Liver (tissue), 9 donors: Measurements from ENCODE around the gene KRT1. TPM values are rescaled to one million over a fixed set of nuclear protein-coding genes. Genes with fewer than 3 reads are reported as not detected.

Experiments used
- DNase-seq: peaks from one replicate; pipeline ENCODE4 v3.0.0-alpha.2; 2017; ENCODE audit warnings: low spot score
- H3K27ac ChIP-seq, 2 donors: one replicate each; pipeline ENCODE4 v1.7.0; 2013; ENCODE audit warnings: inconsistent platforms in 2 of 2, low read length in 2 of 2, control low read depth in 1 of 2, low read depth in 1 of 2, mild to moderate bottlenecking in 1 of 2
- H3K27me3 ChIP-seq, 4 donors: one replicate each; pipeline versions ENCODE4 v1.6.1 to v1.7.0; 2013; ENCODE audit warnings: low read length in 3 of 4, inconsistent platforms in 1 of 4, mild to moderate bottlenecking in 1 of 4, moderate library complexity in 1 of 4; ENCODE audit not compliant: control insufficient read depth in 4 of 4, insufficient read depth in 4 of 4
- H3K36me3 ChIP-seq, 4 donors: one replicate each; pipeline versions ENCODE4 v1.6.1 to v1.7.0; 2013; ENCODE audit warnings: low read length in 3 of 4, mild to moderate bottlenecking in 3 of 4, low read depth in 1 of 4, moderate library complexity in 1 of 4; ENCODE audit not compliant: control insufficient read depth in 4 of 4, insufficient read depth in 3 of 4
- H3K4me1 ChIP-seq, 4 donors: one replicate each; pipeline versions ENCODE4 v1.6.1 to v1.7.0; 2013; ENCODE audit warnings: low read length in 3 of 4, mild to moderate bottlenecking in 3 of 4, moderate library complexity in 1 of 4; ENCODE audit not compliant: control insufficient read depth in 4 of 4, insufficient read depth in 4 of 4
- H3K4me3 ChIP-seq, 3 donors: one replicate each; pipeline versions ENCODE4 v1.6.1 to v1.7.0; 2013; ENCODE audit warnings: low read length in 3 of 3, control low read depth in 1 of 3, low read depth in 1 of 3, mild to moderate bottlenecking in 1 of 3
- H3K9ac ChIP-seq, 2 donors: one replicate each; pipeline ENCODE4 v1.7.0; 2013; ENCODE audit warnings: low read length in 2 of 2, mild to moderate bottlenecking in 2 of 2, moderate library complexity in 2 of 2, control low read depth in 1 of 2, low read depth in 1 of 2
- H3K9me3 ChIP-seq, 4 donors: one replicate each; pipeline versions ENCODE4 v1.6.1 to v1.7.0; 2013; ENCODE audit warnings: low read length in 3 of 4; ENCODE audit not compliant: control insufficient read depth in 4 of 4
- ATF3 ChIP-seq: IDR thresholded peaks from 2 replicates; pipeline ENCODE4 v1.6.1; 2016; ENCODE audit warnings: antibody characterized with exemption
- CTCF ChIP-seq: fragments of 150-350 bp; IDR thresholded peaks from 2 replicates; pipeline ENCODE4 v1.5.1; 2017; ENCODE audit warnings: improper control_type of control experiment, low read depth, low read length; ENCODE audit not compliant: missing input control
- EGR1 ChIP-seq, 2 donors: IDR thresholded peaks; 2 replicates each; pipeline ENCODE4 v1.6.1; 2016 to 2018; ENCODE audit warnings: antibody characterized with exemption in 2 of 2, low read depth in 2 of 2
- FOXA1 ChIP-seq: IDR thresholded peaks from 2 replicates; pipeline ENCODE4 v1.6.1; 2016; ENCODE audit warnings: antibody characterized with exemption
- FOXA2 ChIP-seq: IDR thresholded peaks from 2 replicates; pipeline ENCODE4 v1.6.1; 2016; ENCODE audit warnings: antibody characterized with exemption
- GABPA ChIP-seq, 2 donors: IDR thresholded peaks in 1 of 2; conservative IDR thresholded peaks in 1 of 2; 2 replicates each; pipeline ENCODE4 v1.6.1; 2016; ENCODE audit warnings: antibody characterized with exemption in 2 of 2, mild to moderate bottlenecking in 1 of 2, moderate library complexity in 1 of 2
- HNF4A ChIP-seq, 2 donors: conservative IDR thresholded peaks; 2 replicates each; pipeline ENCODE4 v1.6.1; 2016; ENCODE audit warnings: antibody characterized with exemption in 2 of 2, mild to moderate bottlenecking in 2 of 2
- HNF4G ChIP-seq: IDR thresholded peaks from 2 replicates; pipeline ENCODE4 v1.6.1; 2016; ENCODE audit warnings: antibody characterized with exemption
- JUND ChIP-seq, 2 donors: IDR thresholded peaks; 2 replicates each; pipeline ENCODE4 v1.6.1; 2016; ENCODE audit warnings: antibody characterized with exemption in 2 of 2
- MAX ChIP-seq: IDR thresholded peaks from 2 replicates; pipeline ENCODE4 v1.6.1; 2016; ENCODE audit warnings: antibody characterized with exemption
- NR2F2 ChIP-seq: IDR thresholded peaks from 2 replicates; pipeline ENCODE4 v1.6.1; 2016; ENCODE audit warnings: antibody characterized with exemption
- RAD21 ChIP-seq, 2 donors: IDR thresholded peaks; 2 replicates each; pipeline ENCODE4 v1.6.1; 2016; ENCODE audit warnings: antibody characterized with exemption in 2 of 2, mild to moderate bottlenecking in 2 of 2
- RXRA ChIP-seq, 2 donors: IDR thresholded peaks; 2 replicates each; pipeline ENCODE4 v1.6.1; 2017 to 2018; ENCODE audit warnings: antibody characterized with exemption in 2 of 2, mild to moderate bottlenecking in 1 of 2
- SP1 ChIP-seq: IDR thresholded peaks from 2 replicates; pipeline ENCODE4 v1.6.1; 2018; ENCODE audit warnings: antibody characterized with exemption, mild to moderate bottlenecking
- TAF1 ChIP-seq: conservative IDR thresholded peaks from 2 replicates; pipeline ENCODE4 v1.6.1; 2016; ENCODE audit warnings: antibody characterized with exemption, mild to moderate bottlenecking
- YY1 ChIP-seq: IDR thresholded peaks from 2 replicates; pipeline ENCODE4 v1.6.1; 2016; ENCODE audit warnings: antibody characterized with exemption, mild to moderate bottlenecking
- ZBTB33 ChIP-seq: IDR thresholded peaks from 2 replicates; pipeline ENCODE4 v1.6.1; 2016; ENCODE audit warnings: antibody characterized with exemption
- WGBS: extraction: QIAGEN DNeasy Blood & Tissue Kit; methylation state at CpG from one replicate; pipeline ENCODE4 v1.1.7; 2013; 5-methylcytosine and 5-hydroxymethylcytosine counted together
- polyA plus RNA-seq, 2 donors: library from polyadenylated mRNA; stranded (reverse) in 1 of 2; unstranded in 1 of 2; fragments of 200-250 nt in 1 of 2; fragments of >200 nt in 1 of 2; fragmentation: Nextera tagmentation in 1 of 2; extraction: Ambion mirVana in 1 of 2; gene quantifications; one replicate each; pipeline versions ENCODE4 v1.2.1 to v1.2.3, GENCODE V29; 2013 to 2015
- total RNA-seq, 2 donors: library from RNA; depleted of rRNA; stranded (reverse); fragments of >200 nt; gene quantifications; one replicate each; pipeline ENCODE4 v1.2.3, GENCODE V29; 2014
- donor health status: healthy.
- donor health status: healthy.
- donor health status: healthy.
- donor health status: healthy.
- donor health status: healthy.

The KRT1 gene
- total and polyA plus RNA-seq, 4 donors, result 0.14 to 2.7 TPM; not detected in 2

- H3K27ac ChIP-seq, result no peak overlapping the region
- no peak overlapping the region for H3K9ac ChIP-seq
- peaks cover 0 to 3% (median 0%) of the 10 kb centered on the region in 4 donors for H3K27me3 ChIP-seq
- H3K4me1 ChIP-seq, result no peaks in the 10 kb centered on the region
- DNase-seq, result no peak
- no peaks in the 10 kb centered on the region for H3K36me3 ChIP-seq
- no peaks in the 10 kb centered on the region for H3K9me3 ChIP-seq
- no peak overlapping the region for H3K4me3 ChIP-seq
- TF ChIP-seq TAF1 (no peak), YY1 (no peak), HNF4A (conservative IDR thresholded peaks at IDR 0.05) (no peak), RXRA (IDR thresholded peaks at IDR 0.05) (no peak), FOXA2 (no peak), NR2F2 (no peak)
- WGBS, result 73% methylated on average over 12 of the region's 12 CpGs
These were observed 1.5 kb upstream of the KRT1 start for GRCh38 chr12:52681526-52682380.

- Histone ChIP-seq H3K4me3 (no peak overlapping the region), H3K4me1 (no peaks in the 10 kb centered on the region), H3K36me3 (no peaks in the 10 kb centered on the region), H3K9me3 (no peaks in the 10 kb centered on the region), H3K27me3 (peaks cover 0 to 3% (median 0%) of the 10 kb centered on the region in 4 donors), H3K9ac (no peak overlapping the region), H3K27ac (no peak overlapping the region)
- TF ChIP-seq JUND (IDR thresholded peaks at IDR 0.05), result no peak
- no peak for TF ChIP-seq FOXA2
- no peak for TF ChIP-seq RXRA (IDR thresholded peaks at IDR 0.05)
- no peak for TF ChIP-seq RAD21 (IDR thresholded peaks at IDR 0.05)
- TF ChIP-seq ATF3, result no peak
- TF ChIP-seq MAX, result no peak
- no peak for TF ChIP-seq SP1
- TF ChIP-seq EGR1 (IDR thresholded peaks at IDR 0.05; ENCODE audit: low read depth in 2 of 2), result no peak
- TF ChIP-seq YY1, result no peak
- no peak for TF ChIP-seq NR2F2
- no peak for TF ChIP-seq CTCF
- TF ChIP-seq FOXA1, result no peak
- no peak for TF ChIP-seq GABPA (IDR thresholded peaks at IDR 0.05 in 1 of 2, conservative IDR thresholded peaks at IDR 0.05 in 1 of 2)
- TF ChIP-seq HNF4A (conservative IDR thresholded peaks at IDR 0.05), result no peak
- TF ChIP-seq TAF1, result no peak
- no peak for TF ChIP-seq HNF4G
- no peak for TF ChIP-seq ZBTB33
- DNase-seq, result no peak
- WGBS, result 85% methylated on average over 5 of the region's 5 CpGs
These were observed 332 bp downstream of the KRT1 start for GRCh38 chr12:52679875-52680274.
